Keratinocyte (primary cell): Measurements from ENCODE around the gene S1PR2.

Experiments used
- EZH2 ChIP-seq: IDR thresholded peaks from one replicate; pipeline ENCODE4 v1.6.1; 2012; ENCODE audit warnings: inconsistent platforms, mild to moderate bottlenecking, low read length, moderate library complexity
- TF ChIP-seq, protein P1 (sequence below), 3 experiments: IDR thresholded peaks in 1 of 3; conservative IDR thresholded peaks in 1 of 3; optimal IDR thresholded peaks in 1 of 3; 2 replicates in 2 of 3; 3 replicates in 1 of 3; pipeline versions ENCODE3 to v1.5.1; 2011; ENCODE audit warnings: low read length in 3 of 3, mild to moderate bottlenecking in 3 of 3, moderate library complexity in 2 of 3, control low read depth in 1 of 3, inconsistent platforms in 1 of 3; ENCODE audit not compliant: insufficient read depth in 2 of 3; ENCODE audit errors: extremely low read depth in 1 of 3

DNA sequence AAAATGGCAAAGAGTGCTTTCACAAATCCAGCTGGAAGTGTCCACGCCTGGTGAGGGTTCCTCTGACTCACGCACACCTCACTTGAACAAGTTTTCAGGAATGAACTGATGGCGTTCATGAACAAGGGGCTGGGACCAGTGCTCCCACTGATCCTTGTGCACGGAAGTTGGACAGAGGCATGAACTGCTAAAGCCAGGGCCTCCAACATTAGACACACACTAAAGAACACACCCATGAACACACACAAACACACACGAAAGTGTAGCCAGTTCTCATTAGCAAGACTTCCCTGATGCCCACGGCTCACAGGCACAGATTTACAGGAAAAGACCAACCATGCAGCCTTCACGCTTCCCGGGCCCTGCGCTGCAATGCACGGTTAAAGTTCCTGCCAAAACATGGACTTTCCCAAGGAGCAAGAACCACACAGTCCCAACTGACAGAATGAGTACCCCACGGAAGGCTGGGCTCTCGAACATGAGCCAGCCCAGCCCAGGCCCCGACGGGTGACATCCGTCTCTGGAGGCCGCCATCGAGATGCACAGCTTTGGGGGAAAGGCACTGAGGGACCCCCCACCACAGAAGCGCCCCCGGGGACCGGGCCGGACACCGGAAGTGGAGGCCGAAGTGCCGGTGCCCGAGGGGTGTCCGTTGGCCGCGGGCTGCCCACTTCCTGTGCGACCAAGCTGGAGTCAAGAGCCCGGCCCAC is 37.2 kb downstream of the S1PR2 start:
- TF ChIP-seq, protein P1, sequence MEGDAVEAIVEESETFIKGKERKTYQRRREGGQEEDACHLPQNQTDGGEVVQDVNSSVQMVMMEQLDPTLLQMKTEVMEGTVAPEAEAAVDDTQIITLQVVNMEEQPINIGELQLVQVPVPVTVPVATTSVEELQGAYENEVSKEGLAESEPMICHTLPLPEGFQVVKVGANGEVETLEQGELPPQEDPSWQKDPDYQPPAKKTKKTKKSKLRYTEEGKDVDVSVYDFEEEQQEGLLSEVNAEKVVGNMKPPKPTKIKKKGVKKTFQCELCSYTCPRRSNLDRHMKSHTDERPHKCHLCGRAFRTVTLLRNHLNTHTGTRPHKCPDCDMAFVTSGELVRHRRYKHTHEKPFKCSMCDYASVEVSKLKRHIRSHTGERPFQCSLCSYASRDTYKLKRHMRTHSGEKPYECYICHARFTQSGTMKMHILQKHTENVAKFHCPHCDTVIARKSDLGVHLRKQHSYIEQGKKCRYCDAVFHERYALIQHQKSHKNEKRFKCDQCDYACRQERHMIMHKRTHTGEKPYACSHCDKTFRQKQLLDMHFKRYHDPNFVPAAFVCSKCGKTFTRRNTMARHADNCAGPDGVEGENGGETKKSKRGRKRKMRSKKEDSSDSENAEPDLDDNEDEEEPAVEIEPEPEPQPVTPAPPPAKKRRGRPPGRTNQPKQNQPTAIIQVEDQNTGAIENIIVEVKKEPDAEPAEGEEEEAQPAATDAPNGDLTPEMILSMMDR (optimal IDR thresholded peaks at IDR 0.05 in 1 of 3, IDR thresholded peaks at IDR 0.05 in 1 of 3, conservative IDR thresholded peaks at IDR 0.05 in 1 of 3; ENCODE audit: extremely low read depth in 1 of 3, insufficient read depth in 2 of 3, low read length in 3 of 3): no peak
- no peak for TF ChIP-seq EZH2
